ENCODE data around the gene GNG14.

GNG14 gene

DNA sequence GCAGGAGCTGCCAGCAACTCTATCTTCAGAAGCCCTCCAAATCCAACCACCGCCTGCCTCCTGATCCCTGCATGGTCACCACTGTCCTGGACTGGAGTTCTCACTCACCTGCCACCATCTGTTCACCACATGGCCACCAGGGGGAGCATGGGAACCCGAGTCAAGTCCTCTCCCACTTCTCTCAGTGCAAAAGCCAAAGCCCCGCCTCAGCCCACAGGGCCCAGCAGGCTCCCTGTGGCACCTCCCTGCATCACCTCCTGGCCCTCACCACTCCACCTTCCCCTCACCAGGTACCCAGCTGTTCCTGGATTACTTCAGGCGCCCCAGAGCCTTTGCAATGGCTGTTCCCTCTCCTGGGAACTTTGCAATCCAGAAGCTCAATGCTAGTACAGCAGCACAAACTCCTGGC, 11.4 kb upstream of the GNG14 start:
- TF ChIP-seq FOXP2 (optimal IDR thresholded peaks at IDR 0.05; ENCODE audit: borderline replicate concordance, extremely low read depth, extremely low read length, insufficient read depth) (no peak), POLR2AphosphoS5 (IDR thresholded peaks at IDR 0.05; ENCODE audit: low read depth, low read length) (0 out of 2 replicates have a peak, but pooled peaks have one; percentile 26)

DNA sequence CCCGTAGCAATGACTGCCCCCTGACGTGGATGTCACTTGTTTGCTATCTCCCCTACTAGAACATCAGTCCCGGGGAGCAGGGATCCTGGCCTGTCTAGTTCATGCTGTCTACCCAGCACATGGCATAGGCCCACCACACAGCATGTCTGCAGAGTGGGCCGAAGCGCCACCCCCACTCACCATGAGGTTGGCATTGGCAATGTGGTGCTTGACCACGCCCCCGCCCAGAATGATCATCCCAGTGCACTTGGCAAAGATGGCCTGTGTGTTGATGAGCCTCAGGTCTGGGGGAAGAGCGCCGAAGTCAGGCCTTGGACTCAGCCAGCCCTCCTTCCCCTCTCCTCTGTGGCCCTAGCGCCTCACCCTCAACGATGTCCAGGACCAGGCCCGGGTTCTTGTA, 10.9 kb upstream of the GNG14 start:
- TF ChIP-seq TAF1 (IDR thresholded peaks at IDR 0.05; ENCODE audit: borderline replicate concordance, insufficient read depth, low read length) (no peak), FOXP2 (optimal IDR thresholded peaks at IDR 0.05; ENCODE audit: borderline replicate concordance, extremely low read depth, extremely low read length, insufficient read depth) (no peak), SIN3A (IDR thresholded peaks at IDR 0.05; ENCODE audit: borderline replicate concordance, insufficient read depth, low read length) (no peak), POLR2AphosphoS5 (IDR thresholded peaks at IDR 0.05; ENCODE audit: low read depth, low read length) (no peak)
- TF ChIP-seq, protein P1, sequence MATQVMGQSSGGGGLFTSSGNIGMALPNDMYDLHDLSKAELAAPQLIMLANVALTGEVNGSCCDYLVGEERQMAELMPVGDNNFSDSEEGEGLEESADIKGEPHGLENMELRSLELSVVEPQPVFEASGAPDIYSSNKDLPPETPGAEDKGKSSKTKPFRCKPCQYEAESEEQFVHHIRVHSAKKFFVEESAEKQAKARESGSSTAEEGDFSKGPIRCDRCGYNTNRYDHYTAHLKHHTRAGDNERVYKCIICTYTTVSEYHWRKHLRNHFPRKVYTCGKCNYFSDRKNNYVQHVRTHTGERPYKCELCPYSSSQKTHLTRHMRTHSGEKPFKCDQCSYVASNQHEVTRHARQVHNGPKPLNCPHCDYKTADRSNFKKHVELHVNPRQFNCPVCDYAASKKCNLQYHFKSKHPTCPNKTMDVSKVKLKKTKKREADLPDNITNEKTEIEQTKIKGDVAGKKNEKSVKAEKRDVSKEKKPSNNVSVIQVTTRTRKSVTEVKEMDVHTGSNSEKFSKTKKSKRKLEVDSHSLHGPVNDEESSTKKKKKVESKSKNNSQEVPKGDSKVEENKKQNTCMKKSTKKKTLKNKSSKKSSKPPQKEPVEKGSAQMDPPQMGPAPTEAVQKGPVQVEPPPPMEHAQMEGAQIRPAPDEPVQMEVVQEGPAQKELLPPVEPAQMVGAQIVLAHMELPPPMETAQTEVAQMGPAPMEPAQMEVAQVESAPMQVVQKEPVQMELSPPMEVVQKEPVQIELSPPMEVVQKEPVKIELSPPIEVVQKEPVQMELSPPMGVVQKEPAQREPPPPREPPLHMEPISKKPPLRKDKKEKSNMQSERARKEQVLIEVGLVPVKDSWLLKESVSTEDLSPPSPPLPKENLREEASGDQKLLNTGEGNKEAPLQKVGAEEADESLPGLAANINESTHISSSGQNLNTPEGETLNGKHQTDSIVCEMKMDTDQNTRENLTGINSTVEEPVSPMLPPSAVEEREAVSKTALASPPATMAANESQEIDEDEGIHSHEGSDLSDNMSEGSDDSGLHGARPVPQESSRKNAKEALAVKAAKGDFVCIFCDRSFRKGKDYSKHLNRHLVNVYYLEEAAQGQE (IDR thresholded peaks at IDR 0.05; ENCODE audit: insufficient read depth in 1 of 2, low read depth in 2 of 2, low read length in 2 of 2): no peak

DNA sequence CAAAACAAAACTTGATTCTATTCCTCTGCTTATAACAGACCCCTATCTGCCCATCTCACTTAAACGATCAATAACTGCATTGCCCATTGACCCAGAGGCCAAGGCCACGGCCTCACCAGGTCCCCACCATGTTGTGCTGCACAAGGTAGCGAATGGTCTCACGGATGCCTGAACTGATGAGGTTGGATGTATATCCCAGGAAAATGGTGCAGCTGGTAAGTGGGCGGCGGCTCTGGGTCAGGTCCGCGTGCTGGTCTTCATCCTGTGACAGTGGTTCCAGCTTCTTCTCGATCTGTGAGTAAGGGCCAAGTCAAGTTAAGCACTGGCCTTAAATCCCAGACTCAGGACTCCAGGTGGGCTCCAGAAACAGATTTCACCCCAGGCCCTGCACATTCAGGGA, 7.8 kb upstream of the GNG14 start:
- TF ChIP-seq TAF1 (IDR thresholded peaks at IDR 0.05; ENCODE audit: borderline replicate concordance, insufficient read depth, low read length): no peak

DNA sequence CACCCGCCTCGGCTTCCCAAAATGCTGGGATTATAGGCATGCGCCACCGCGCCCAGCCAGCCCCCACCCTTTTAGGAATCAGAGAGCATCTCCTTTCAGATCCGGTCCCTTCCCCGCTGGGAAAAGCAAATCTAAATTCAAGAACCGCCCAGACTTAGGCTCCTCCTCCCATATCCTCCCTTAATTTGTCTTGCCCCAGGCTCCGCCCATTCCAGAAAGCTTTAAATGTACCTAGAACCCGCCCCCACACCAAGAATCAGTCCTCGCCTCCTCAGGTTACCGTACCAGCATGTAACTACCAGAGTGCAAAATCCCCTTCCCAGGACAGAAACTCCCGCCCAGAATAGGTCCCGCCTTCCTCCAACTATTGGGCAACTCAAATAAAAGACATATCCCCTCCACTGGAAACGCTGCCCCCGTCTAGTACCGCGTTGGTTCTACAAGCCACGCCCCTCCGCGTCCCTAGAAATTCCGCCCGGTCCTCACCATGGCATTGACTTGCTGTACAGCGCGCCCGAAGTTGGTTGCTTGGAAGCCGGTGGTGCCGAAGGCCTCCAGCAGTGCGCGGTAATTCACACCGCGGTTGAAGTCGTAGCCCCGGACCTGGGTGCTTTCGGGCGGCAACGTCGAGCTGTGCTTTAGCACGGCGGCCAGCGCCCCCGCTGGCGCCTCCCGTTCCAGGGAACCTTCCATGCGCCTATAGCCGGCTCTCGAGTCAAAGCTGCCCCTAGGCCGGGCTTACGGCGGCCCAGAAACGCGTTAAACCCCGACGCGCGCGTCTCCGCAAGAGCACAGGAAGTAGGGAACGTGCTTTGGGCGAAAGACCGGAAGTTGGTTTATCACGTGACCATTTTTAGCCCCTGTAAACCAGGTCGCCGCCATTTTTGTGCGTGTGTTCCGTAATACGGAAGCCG, 6.5 kb upstream of the GNG14 start, which contains the start of gene DHPS:
TSS of gene DHPS (minus strand) at position 807 of the 914 bp plus-strand sequence. CDS start at position 693, 114 bp downstream.
- TF ChIP-seq, protein P1 (IDR thresholded peaks at IDR 0.05; ENCODE audit: insufficient read depth in 1 of 2, low read depth in 2 of 2, low read length in 2 of 2): 0 out of 4 replicates have a peak, but pooled peaks of 1 of the 2 experiments have one; percentile 15
- TF ChIP-seq POLR2AphosphoS5 (IDR thresholded peaks at IDR 0.05; ENCODE audit: low read depth, low read length) (peak; percentile 84), FOXP2 (optimal IDR thresholded peaks at IDR 0.05; ENCODE audit: borderline replicate concordance, extremely low read depth, extremely low read length, insufficient read depth) (peak; percentile 35), SIN3A (IDR thresholded peaks at IDR 0.05; ENCODE audit: borderline replicate concordance, insufficient read depth, low read length) (no peak), TAF1 (IDR thresholded peaks at IDR 0.05; ENCODE audit: borderline replicate concordance, insufficient read depth, low read length) (0 out of 2 replicates have a peak, but pooled peaks have one; percentile 9)

DNA sequence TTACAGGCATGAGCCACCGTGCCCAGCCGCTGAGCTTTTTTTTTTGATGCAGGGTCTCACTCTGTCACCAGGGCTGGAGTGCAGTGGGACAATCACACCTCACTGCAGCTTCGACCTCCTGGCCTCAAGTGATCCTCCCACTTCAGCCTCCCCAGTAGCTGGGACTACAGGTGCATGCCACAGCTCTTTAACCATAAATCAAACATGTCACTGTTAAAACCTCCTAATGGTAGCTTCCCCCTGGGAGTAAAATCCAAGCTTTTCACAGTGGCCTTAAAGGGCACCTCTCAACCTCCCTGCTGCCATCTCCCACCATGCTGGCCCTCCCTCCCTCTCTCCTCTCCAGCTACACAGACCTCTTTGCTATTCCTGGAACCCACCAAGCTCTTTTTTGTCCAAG, 2.0 kb upstream of the GNG14 start:
- TF ChIP-seq, protein P1 (IDR thresholded peaks at IDR 0.05; ENCODE audit: insufficient read depth in 1 of 2, low read depth in 2 of 2, low read length in 2 of 2): no peak
- no peak for TF ChIP-seq TAF1 (IDR thresholded peaks at IDR 0.05; ENCODE audit: borderline replicate concordance, insufficient read depth, low read length)
- no peak for TF ChIP-seq FOXP2 (optimal IDR thresholded peaks at IDR 0.05; ENCODE audit: borderline replicate concordance, extremely low read depth, extremely low read length, insufficient read depth)
- no peak for TF ChIP-seq POLR2AphosphoS5 (IDR thresholded peaks at IDR 0.05; ENCODE audit: low read depth, low read length)
- no peak for TF ChIP-seq SIN3A (IDR thresholded peaks at IDR 0.05; ENCODE audit: borderline replicate concordance, insufficient read depth, low read length)

DNA sequence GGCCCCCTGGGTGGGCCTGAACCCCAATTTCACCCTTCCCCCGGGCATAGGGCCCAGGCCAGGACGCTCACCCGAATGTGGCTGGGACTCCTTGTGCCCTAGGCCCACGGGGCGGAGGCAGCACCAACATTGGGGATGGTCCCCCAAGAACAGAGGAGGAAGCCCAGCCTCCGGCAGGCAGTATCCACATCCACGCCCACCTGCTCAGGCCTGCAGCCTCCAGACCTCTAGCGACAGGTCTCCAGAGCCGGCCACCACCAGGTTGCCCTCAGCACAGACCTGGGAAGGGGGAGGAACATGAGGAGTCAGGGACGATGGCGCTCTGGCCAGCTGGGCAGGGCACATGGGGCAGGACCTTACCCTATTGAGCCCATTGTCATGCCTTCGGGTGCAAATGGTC, 1.2 kb downstream of the GNG14 start:
- TF ChIP-seq, protein P1 (IDR thresholded peaks at IDR 0.05; ENCODE audit: insufficient read depth in 1 of 2, low read depth in 2 of 2, low read length in 2 of 2): no peak
- no peak for TF ChIP-seq SIN3A (IDR thresholded peaks at IDR 0.05; ENCODE audit: borderline replicate concordance, insufficient read depth, low read length)
- no peak for TF ChIP-seq TAF1 (IDR thresholded peaks at IDR 0.05; ENCODE audit: borderline replicate concordance, insufficient read depth, low read length)
- TF ChIP-seq FOXP2 (optimal IDR thresholded peaks at IDR 0.05; ENCODE audit: borderline replicate concordance, extremely low read depth, extremely low read length, insufficient read depth): no peak
- TF ChIP-seq POLR2AphosphoS5 (IDR thresholded peaks at IDR 0.05; ENCODE audit: low read depth, low read length): no peak

Measured in PFSK-1 (cell line).